A673 (cell line): ENCODE measurements around the gene ENOX2. TPM values are rescaled to one million over a fixed set of nuclear protein-coding genes. Genes with fewer than 3 reads are reported as not detected.

Experiments used
- BruUV-seq: library from RNA; stranded (reverse); fragments of 400-500 nt; replicated peaks from 2 replicates; lab custom pipeline; 2021; lab: Mats Ljungman, UMichigan
- CTCF ChIA-PET: fragments of 300-600 bp; sonication (Branson Sonifier 250); formaldehyde crosslinking; loops from one replicate; lab custom pipeline; 2022; ENCODE audit warnings: antibody characterized with exemption; lab: Charles Lee
- POLR2A ChIA-PET: fragments of 300-600 bp; sonication (Branson Sonifier 250); formaldehyde crosslinking; loops from one replicate; lab custom pipeline; 2022; ENCODE audit warnings: antibody characterized with exemption; ENCODE audit not compliant: low non-redundant PET; lab: Charles Lee
- DNase-seq: peaks from one replicate; pipeline ENCODE4 v3.0.0-alpha.2; 2015; ENCODE audit warnings: low spot score
- H3K27ac ChIP-seq: fragments of 200-600 bp; sonication (generic); 2 replicates; pipeline ENCODE4 v1.5.1; 2016; ENCODE audit warnings: mixed run types, low read depth, mild to moderate bottlenecking, mixed read lengths, antibody characterized with exemption, low read length; ENCODE audit not compliant: poor library complexity, severe bottlenecking
- H3K27me3 ChIP-seq: fragments of 200-600 bp; sonication (generic); replicated peaks from 2 replicates; pipeline ENCODE4 v1.6.1; 2017; ENCODE audit warnings: mixed run types, low read depth, mild to moderate bottlenecking, mixed read lengths, antibody characterized with exemption, low read length; ENCODE audit not compliant: insufficient read depth, poor library complexity
- H3K36me3 ChIP-seq: fragments of 200-600 bp; sonication (generic); 2 replicates; pipeline ENCODE4 v1.6.1; 2016; ENCODE audit warnings: mixed run types, mild to moderate bottlenecking, mixed read lengths, antibody characterized with exemption, low read length; ENCODE audit not compliant: insufficient read depth, poor library complexity, severe bottlenecking
- H3K4me1 ChIP-seq: fragments of 200-600 bp; sonication (generic); 2 replicates; pipeline ENCODE4 v1.6.1; 2017; ENCODE audit warnings: mixed run types, mild to moderate bottlenecking, mixed read lengths, antibody characterized with exemption, low read length; ENCODE audit not compliant: insufficient read depth, poor library complexity, severe bottlenecking
- H3K4me3 ChIP-seq: fragments of 200-600 bp; sonication (generic); 2 replicates; pipeline ENCODE4 v1.5.1; 2016; ENCODE audit warnings: low read depth, mixed run types, mild to moderate bottlenecking, mixed read lengths, low read length; ENCODE audit not compliant: poor library complexity, severe bottlenecking
- H3K9me3 ChIP-seq: fragments of 200-600 bp; sonication (generic); 2 replicates; pipeline ENCODE4 v1.6.1; 2016; ENCODE audit warnings: mixed run types, low read depth, mild to moderate bottlenecking, mixed read lengths, antibody characterized with exemption, low read length; ENCODE audit not compliant: poor library complexity, severe bottlenecking
- EZH2 ChIP-seq: fragments of 200-600 bp; sonication (generic); IDR thresholded peaks from 2 replicates; pipeline ENCODE4 v1.6.1; 2017; ENCODE audit warnings: borderline replicate concordance, low read depth, mild to moderate bottlenecking, mixed read lengths, antibody characterized with exemption, low read length; ENCODE audit not compliant: poor library complexity, severe bottlenecking
- intact Hi-C: fragments of 100-400 bp; cut with micrococcal nuclease; formaldehyde crosslinking; loops from one replicate; pipeline ENCODE4 v1.10.0; 2022; ENCODE audit not compliant: unreplicated experiment
- total RNA-seq: library from RNA; stranded (reverse); gene quantifications from 2 replicates; pipeline ENCODE4 v1.2.3, GENCODE V29; 2021
- TF ChIP-seq, protein P1 (sequence below): fragments of 300-800, 200-600 bp; sonication (generic); conservative IDR thresholded peaks from 2 replicates; pipeline ENCODE4 v1.5.1; 2017; ENCODE audit warnings: low read depth, mild to moderate bottlenecking, antibody characterized with exemption, low read length, moderate library complexity, mixed read lengths

Gene ENOX2
- total RNA-seq, 1 experiment from 2014 or later, result 12.9 TPM

GRCh38 chrX:130896026-130896425 lies 7.0 kb downstream of the ENOX2 start:
- no peaks in the 10 kb centered on the region for H3K36me3 ChIP-seq
- peaks cover 3% of the 10 kb centered on the region for H3K4me1 ChIP-seq
- no peaks in the 10 kb centered on the region for H3K9me3 ChIP-seq
- H3K27ac ChIP-seq, result no peak overlapping the region
- POLR2A ChIA-PET, result interaction anchor here (0.6 kb wide), 1 partner anchor 11 kb away, joined by 3 read pairs; no protein-coding TSS in a partner anchor
- no peaks in the 10 kb centered on the region for H3K27me3 ChIP-seq
- no peak for TF ChIP-seq EZH2
- TF ChIP-seq, protein P1, sequence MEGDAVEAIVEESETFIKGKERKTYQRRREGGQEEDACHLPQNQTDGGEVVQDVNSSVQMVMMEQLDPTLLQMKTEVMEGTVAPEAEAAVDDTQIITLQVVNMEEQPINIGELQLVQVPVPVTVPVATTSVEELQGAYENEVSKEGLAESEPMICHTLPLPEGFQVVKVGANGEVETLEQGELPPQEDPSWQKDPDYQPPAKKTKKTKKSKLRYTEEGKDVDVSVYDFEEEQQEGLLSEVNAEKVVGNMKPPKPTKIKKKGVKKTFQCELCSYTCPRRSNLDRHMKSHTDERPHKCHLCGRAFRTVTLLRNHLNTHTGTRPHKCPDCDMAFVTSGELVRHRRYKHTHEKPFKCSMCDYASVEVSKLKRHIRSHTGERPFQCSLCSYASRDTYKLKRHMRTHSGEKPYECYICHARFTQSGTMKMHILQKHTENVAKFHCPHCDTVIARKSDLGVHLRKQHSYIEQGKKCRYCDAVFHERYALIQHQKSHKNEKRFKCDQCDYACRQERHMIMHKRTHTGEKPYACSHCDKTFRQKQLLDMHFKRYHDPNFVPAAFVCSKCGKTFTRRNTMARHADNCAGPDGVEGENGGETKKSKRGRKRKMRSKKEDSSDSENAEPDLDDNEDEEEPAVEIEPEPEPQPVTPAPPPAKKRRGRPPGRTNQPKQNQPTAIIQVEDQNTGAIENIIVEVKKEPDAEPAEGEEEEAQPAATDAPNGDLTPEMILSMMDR, result no peak
- no peak for DNase-seq
- no peak overlapping the region for H3K4me3 ChIP-seq
- intact Hi-C loops, result no loop called here
- CTCF ChIA-PET, result no interaction called here
- BruUV-seq, result no TSS peak

- POLR2A ChIA-PET, result no interaction called here
- Histone ChIP-seq H3K4me3 (no peak overlapping the region), H3K4me1 (peaks cover 3% of the 10 kb centered on the region), H3K9me3 (no peaks in the 10 kb centered on the region), H3K27me3 (no peaks in the 10 kb centered on the region), H3K36me3 (no peaks in the 10 kb centered on the region), H3K27ac (no peak overlapping the region)
- TF ChIP-seq, protein P1, result no peak
- TF ChIP-seq EZH2, result no peak
- BruUV-seq, result no TSS peak
- intact Hi-C loops, result no loop called here
- DNase-seq, result no peak
- CTCF ChIA-PET, result no interaction called here
Observed at GRCh38 chrX:130895299-130895698, 7.7 kb downstream of the ENOX2 start.

DNA sequence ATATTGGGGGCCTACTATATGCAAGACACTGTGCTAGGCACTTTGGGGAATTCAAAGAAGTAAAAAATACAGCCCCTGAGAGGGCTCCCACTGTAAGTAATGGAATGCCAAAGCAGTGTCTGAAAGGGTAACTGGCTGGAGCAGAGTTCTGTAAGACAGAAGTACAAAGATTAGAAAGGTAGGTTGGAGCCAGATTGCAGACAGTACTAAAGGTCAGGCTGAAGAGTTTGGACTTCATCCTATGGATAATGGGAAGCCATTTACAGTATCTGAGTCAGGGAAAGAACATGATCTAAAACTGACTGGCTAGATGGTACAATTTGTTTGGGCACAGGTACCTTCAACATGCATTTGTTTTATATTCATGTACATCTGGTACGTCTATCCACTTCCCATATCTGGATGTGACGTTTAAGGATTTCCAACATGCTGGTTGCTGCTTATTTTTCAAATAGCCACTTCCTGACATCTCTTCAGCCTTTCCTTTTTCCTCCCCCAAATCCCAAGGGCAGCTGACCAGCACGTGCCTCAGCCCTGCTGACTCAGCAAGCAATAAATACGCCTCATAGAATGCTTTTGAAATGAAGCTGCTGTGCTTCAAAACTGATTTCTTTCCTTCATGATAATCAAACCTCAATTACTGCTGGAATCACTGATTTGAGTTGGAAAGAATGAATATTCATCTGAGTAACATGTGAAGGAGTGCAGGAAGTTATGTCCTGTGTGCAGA lies 9.5 kb downstream of the ENOX2 start:
- no peak for TF ChIP-seq EZH2
- TF ChIP-seq, protein P1, result no peak
- intact Hi-C loops, result no loop called here
- H3K4me1 ChIP-seq, result peaks cover 3% of the 10 kb centered on the region
- CTCF ChIA-PET, result no interaction called here
- no TSS peak for BruUV-seq
- POLR2A ChIA-PET, result no interaction called here
- H3K27ac ChIP-seq, result no peak overlapping the region
- no peaks in the 10 kb centered on the region for H3K9me3 ChIP-seq
- H3K27me3 ChIP-seq, result no peaks in the 10 kb centered on the region
- no peak for DNase-seq
- no peak overlapping the region for H3K4me3 ChIP-seq
- H3K36me3 ChIP-seq, result no peaks in the 10 kb centered on the region
